ENCODE data around the gene TCEAL9. TPM values are rescaled to one million over a fixed set of nuclear protein-coding genes. Genes with fewer than 3 reads are reported as not detected.
"Not testable (repeated sequence)": the region's sequence is repeated elsewhere in the genome, so short reads cannot be mapped to it uniquely, and the experiment has no call there.

TCEAL9 gene
- polyA plus RNA-seq, 1 experiment = 15.7 TPM

GRCh38 chrX:103347682-103348397, 8.5 kb upstream of the TCEAL9 start:
- TF ChIP-seq CTCF (IDR thresholded peaks at IDR 0.05; ENCODE audit: insufficient read depth, low read depth, low read length) = no peak
- POLR2A ChIA-PET = no interaction called here
- Histone ChIP-seq H3K36me3 (ENCODE audit: control insufficient read depth, insufficient read depth, low read length) (no peaks in the 10 kb centered on the region), H3K27me3 (ENCODE audit: control insufficient read depth, insufficient read depth, low read length) (no peaks in the 10 kb centered on the region), H3K4me3 (ENCODE audit: low read depth, low read length) (no peak overlapping the region)
- DNase-seq (ENCODE audit: low read depth) = no peak
- CTCF ChIA-PET = interaction anchor here (1.3 kb wide), 1 partner anchor 116 kb away, joined by 4 read pairs; no protein-coding TSS in a partner anchor

GRCh38 chrX:103356858-103357257, 552 bp downstream of the TCEAL9 start:
- no peak for DNase-seq (ENCODE audit: low read depth)
- Histone ChIP-seq H3K36me3 (ENCODE audit: control insufficient read depth, insufficient read depth, low read length) (no peaks in the 10 kb centered on the region), H3K4me3 (ENCODE audit: low read depth, low read length) (peak overlapping the region; percentile 85), H3K27me3 (ENCODE audit: control insufficient read depth, insufficient read depth, low read length) (no peaks in the 10 kb centered on the region)
- TF ChIP-seq CTCF (IDR thresholded peaks at IDR 0.05; ENCODE audit: insufficient read depth, low read depth, low read length) = no peak
- CTCF ChIA-PET = interaction anchor here (0.8 to 1.3 kb wide), 2 partner anchors 21 to 107 kb away, joined by 3 to 6 read pairs; no protein-coding TSS in a partner anchor
- POLR2A ChIA-PET = interaction anchor here (1.1 kb wide), 1 partner anchor 11 kb away, joined by 4 read pairs; no protein-coding TSS in a partner anchor

- Histone ChIP-seq H3K36me3 (ENCODE audit: control insufficient read depth, insufficient read depth, low read length) (no peaks in the 10 kb centered on the region), H3K4me3 (ENCODE audit: low read depth, low read length) (peak overlapping the region; percentile 85), H3K27me3 (ENCODE audit: control insufficient read depth, insufficient read depth, low read length) (no peaks in the 10 kb centered on the region)
- TF ChIP-seq CTCF (IDR thresholded peaks at IDR 0.05; ENCODE audit: insufficient read depth, low read depth, low read length) = no peak
- DNase-seq (ENCODE audit: low read depth) = no peak
- ChIA-PET POLR2A (interaction anchor here (0.7 kb wide), 1 partner anchor 38 kb away, joined by 3 read pairs; no protein-coding TSS in a partner anchor), CTCF (no interaction called here)
These were observed 1.6 kb downstream of the TCEAL9 start for GRCh38 chrX:103357871-103358270.

- POLR2A ChIA-PET; H3K4me3 ChIP-seq (ENCODE audit: low read depth, low read length); H3K36me3 ChIP-seq (ENCODE audit: control insufficient read depth, insufficient read depth, low read length); DNase-seq (ENCODE audit: low read depth); CTCF ChIA-PET; H3K27me3 ChIP-seq (ENCODE audit: control insufficient read depth, insufficient read depth, low read length): not testable (repeated sequence)
These were observed 3.3 kb downstream of the TCEAL9 start for GRCh38 chrX:103359605-103360004.

GRCh38 chrX:103360092-103360491, 3.8 kb downstream of the TCEAL9 start:
- Histone ChIP-seq H3K4me3 (ENCODE audit: low read depth, low read length) (no peak overlapping the region), H3K36me3 (ENCODE audit: control insufficient read depth, insufficient read depth, low read length) (no peaks in the 10 kb centered on the region), H3K27me3 (ENCODE audit: control insufficient read depth, insufficient read depth, low read length) (no peaks in the 10 kb centered on the region)
- DNase-seq (ENCODE audit: low read depth) = no peak
- ChIA-PET CTCF (no interaction called here), POLR2A (no interaction called here)
- no peak for TF ChIP-seq CTCF (IDR thresholded peaks at IDR 0.05; ENCODE audit: insufficient read depth, low read depth, low read length)

- CTCF ChIA-PET = no interaction called here
- no peak for TF ChIP-seq CTCF (IDR thresholded peaks at IDR 0.05; ENCODE audit: insufficient read depth, low read depth, low read length)
- H3K27me3 ChIP-seq (ENCODE audit: control insufficient read depth, insufficient read depth, low read length) = no peaks in the 10 kb centered on the region
- POLR2A ChIA-PET = no interaction called here
- H3K36me3 ChIP-seq (ENCODE audit: control insufficient read depth, insufficient read depth, low read length) = no peaks in the 10 kb centered on the region
- no peak overlapping the region for H3K4me3 ChIP-seq (ENCODE audit: low read depth, low read length)
- DNase-seq (ENCODE audit: low read depth) = no peak
These were observed 4.6 kb downstream of the TCEAL9 start for GRCh38 chrX:103360916-103361315.
